ENCODE results near the gene SLC35G3. TPM values are rescaled to one million over a fixed set of nuclear protein-coding genes. Genes with fewer than 3 reads are reported as not detected.
"Not testable (repeated sequence)": the region's sequence is repeated elsewhere in the genome, so short reads cannot be mapped to it uniquely, and the experiment has no call there.

The SLC35G3 gene
- total RNA-seq, 1 donor from 2014 or later, result not detected

GRCh38 chr17:35183332-35183731, 10.9 kb downstream of the SLC35G3 start:
- H3K4me3 Mint-ChIP-seq (ENCODE audit: unreplicated experiment), result no peak overlapping the region
- no peak for DNase-seq (ENCODE audit: low spot score)
- H3K27ac Mint-ChIP-seq (ENCODE audit: unreplicated experiment), result no peak overlapping the region
- peaks cover 6% of the 10 kb centered on the region for H3K4me1 Mint-ChIP-seq (ENCODE audit: low read depth)
- TF ChIP-seq CTCF (IDR thresholded peaks at IDR 0.05), result no peak
- H3K27me3 Mint-ChIP-seq (ENCODE audit: low read depth), result peaks cover 8% of the 10 kb centered on the region
- H3K36me3 Mint-ChIP-seq (ENCODE audit: low read depth), result no peaks in the 10 kb centered on the region
- H3K9me3 Mint-ChIP-seq (ENCODE audit: low read depth), result no peaks in the 10 kb centered on the region

GRCh38 chr17:35179379-35179778, 14.8 kb downstream of the SLC35G3 start:
- not testable (repeated sequence) for H3K27ac Mint-ChIP-seq (ENCODE audit: unreplicated experiment); H3K4me3 Mint-ChIP-seq (ENCODE audit: unreplicated experiment); H3K36me3 Mint-ChIP-seq (ENCODE audit: low read depth); DNase-seq (ENCODE audit: low spot score); H3K4me1 Mint-ChIP-seq (ENCODE audit: low read depth); H3K9me3 Mint-ChIP-seq (ENCODE audit: low read depth)
- peaks cover 14% of the 10 kb centered on the region for H3K27me3 Mint-ChIP-seq (ENCODE audit: low read depth)

GRCh38 chr17:35176897-35177296, 17.3 kb downstream of the SLC35G3 start:
- no peaks in the 10 kb centered on the region for H3K4me1 Mint-ChIP-seq (ENCODE audit: low read depth)
- peaks cover 6% of the 10 kb centered on the region for H3K27me3 Mint-ChIP-seq (ENCODE audit: low read depth)
- no peak overlapping the region for H3K27ac Mint-ChIP-seq (ENCODE audit: unreplicated experiment)
- no peak overlapping the region for H3K4me3 Mint-ChIP-seq (ENCODE audit: unreplicated experiment)
- DNase-seq (ENCODE audit: low spot score), result no peak
- no peaks in the 10 kb centered on the region for H3K36me3 Mint-ChIP-seq (ENCODE audit: low read depth)
- no peaks in the 10 kb centered on the region for H3K9me3 Mint-ChIP-seq (ENCODE audit: low read depth)
- no peak for TF ChIP-seq CTCF (IDR thresholded peaks at IDR 0.05)

- no peaks in the 10 kb centered on the region for H3K36me3 Mint-ChIP-seq (ENCODE audit: low read depth)
- no peak for DNase-seq (ENCODE audit: low spot score)
- H3K4me3 Mint-ChIP-seq (ENCODE audit: unreplicated experiment), result no peak overlapping the region
- H3K27me3 Mint-ChIP-seq (ENCODE audit: low read depth), result peaks cover 6% of the 10 kb centered on the region
- no peaks in the 10 kb centered on the region for H3K4me1 Mint-ChIP-seq (ENCODE audit: low read depth)
- H3K27ac Mint-ChIP-seq (ENCODE audit: unreplicated experiment), result no peak overlapping the region
- TF ChIP-seq CTCF (IDR thresholded peaks at IDR 0.05), result no peak
- H3K9me3 Mint-ChIP-seq (ENCODE audit: low read depth), result no peaks in the 10 kb centered on the region
Observed at GRCh38 chr17:35175638-35176415, 18.4 kb downstream of the SLC35G3 start.

- Mint-ChIP-seq H3K27me3 (ENCODE audit: low read depth) (peaks cover 6% of the 10 kb centered on the region), H3K4me3 (ENCODE audit: unreplicated experiment) (no peak overlapping the region), H3K27ac (ENCODE audit: unreplicated experiment) (no peak overlapping the region), H3K4me1 (ENCODE audit: low read depth) (no peaks in the 10 kb centered on the region), H3K9me3 (ENCODE audit: low read depth) (no peaks in the 10 kb centered on the region), H3K36me3 (ENCODE audit: low read depth) (no peaks in the 10 kb centered on the region)
- DNase-seq (ENCODE audit: low spot score), result no peak
- no peak for TF ChIP-seq CTCF (IDR thresholded peaks at IDR 0.05)
Observed at GRCh38 chr17:35174835-35175334, 19.3 kb downstream of the SLC35G3 start.

GRCh38 chr17:35172321-35172720, 21.9 kb downstream of the SLC35G3 start:
- DNase-seq (ENCODE audit: low spot score); H3K27ac Mint-ChIP-seq (ENCODE audit: unreplicated experiment); H3K9me3 Mint-ChIP-seq (ENCODE audit: low read depth); H3K36me3 Mint-ChIP-seq (ENCODE audit: low read depth); H3K27me3 Mint-ChIP-seq (ENCODE audit: low read depth); H3K4me3 Mint-ChIP-seq (ENCODE audit: unreplicated experiment); H3K4me1 Mint-ChIP-seq (ENCODE audit: low read depth): not testable (repeated sequence)

All from chondrocyte (in vitro differentiated cells).